ENCODE results near the gene SFXN5.

GRCh38 chr2:73072416-73072815 is 904 bp upstream of the SFXN5 start:
- TF ChIP-seq CTCF (optimal IDR thresholded peaks at IDR 0.05 in 1 of 3, IDR thresholded peaks at IDR 0.05 in 1 of 3, conservative IDR thresholded peaks at IDR 0.05 in 1 of 3; ENCODE audit: extremely low read depth in 1 of 3, insufficient read depth in 2 of 3, low read length in 3 of 3): no peak
- TF ChIP-seq EZH2 (IDR thresholded peaks at IDR 0.05; ENCODE audit: low read length): no peak
